Right ventricle myocardium superior (tissue), 1 donor: ENCODE results near the gene APBA2. TPM values are rescaled to one million over a fixed set of nuclear protein-coding genes. Genes with fewer than 3 reads are reported as not detected.

Source experiments
- ATAC-seq: fragments of 200-7000 bp; cut with Tn5 transposase; one replicate; pipeline ENCODE4 v1.9.1; 2020; ENCODE audit warnings: mild to moderate bottlenecking; ENCODE audit not compliant: poor library complexity
- DNase-seq: peaks from one replicate; pipeline ENCODE4 v3.0.0-alpha.2; 2020
- intact Hi-C: fragments of 100-400 bp; cut with DNase I; formaldehyde crosslinking; loops from one replicate; pipeline ENCODE4 v1.11.2; 2022
- total RNA-seq: library from RNA; stranded (reverse); fragmentation: NEBNext Ultra II Directional; extraction: Animal tissue kit (Norgen Biotek cat#: 25700); gene quantifications from one replicate; pipeline ENCODE4 v1.2.1, GENCODE V29; 2021
- donor health status: DM: no; HTN: yes; CAD: no; lungs with severe emphysema.

The APBA2 gene
- total RNA-seq, 1 donor from 2014 or later: 1.9 TPM

DNA sequence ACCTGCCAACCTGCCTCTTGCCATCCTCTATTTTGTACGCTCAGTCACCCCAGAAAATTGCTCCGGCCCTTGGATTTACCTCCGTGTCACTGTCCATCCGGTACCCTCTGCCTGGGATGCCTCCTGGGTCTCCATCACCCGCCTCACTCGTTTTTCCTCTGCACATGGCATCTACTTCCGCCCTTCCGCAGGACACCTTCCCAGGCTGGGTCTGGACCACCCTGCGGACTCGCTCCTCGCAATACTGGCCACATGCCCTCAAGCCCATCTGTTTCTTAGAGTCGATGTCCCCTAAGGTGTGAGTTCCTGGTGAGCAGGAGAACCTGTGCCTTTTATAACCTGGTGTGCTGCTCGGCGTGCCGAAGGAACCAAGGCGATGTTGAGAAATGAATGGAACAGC is 58.5 kb downstream of the APBA2 start:
- intact Hi-C loops: no loop called here
- no peak for ATAC-seq
- DNase-seq: no peak

DNA sequence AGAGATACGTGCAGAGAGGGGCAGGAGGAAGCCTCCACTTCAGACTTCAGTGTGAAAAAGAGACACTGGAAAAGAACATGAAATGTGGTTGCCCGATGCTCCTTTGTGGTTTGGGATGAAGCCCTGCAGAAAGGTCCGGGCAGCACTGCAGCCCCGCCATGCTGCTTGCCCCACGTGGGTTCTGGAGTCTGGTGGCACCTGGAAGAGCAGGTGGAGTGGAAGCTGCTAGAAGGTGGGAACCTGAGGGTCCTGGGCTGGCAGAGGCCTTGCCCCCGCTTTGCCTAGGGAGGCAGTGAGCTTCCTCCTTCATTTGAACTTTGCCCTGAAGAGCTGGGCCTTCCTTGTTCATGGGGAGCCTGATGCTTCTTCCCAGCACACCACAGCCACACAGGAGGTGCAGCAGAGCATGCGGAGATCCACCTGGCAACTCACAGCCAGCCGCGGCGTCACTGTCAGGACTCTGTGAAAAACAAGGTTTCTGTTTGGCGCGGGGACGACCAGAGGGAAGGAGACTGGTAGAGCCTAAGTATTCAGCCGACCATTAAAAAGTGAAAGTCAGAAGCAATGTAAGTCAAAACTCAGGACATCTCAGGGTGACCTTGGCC is 59.0 kb downstream of the APBA2 start:
- ATAC-seq (no peak), DNase-seq (no peak)
- intact Hi-C loops: no loop called here

DNA sequence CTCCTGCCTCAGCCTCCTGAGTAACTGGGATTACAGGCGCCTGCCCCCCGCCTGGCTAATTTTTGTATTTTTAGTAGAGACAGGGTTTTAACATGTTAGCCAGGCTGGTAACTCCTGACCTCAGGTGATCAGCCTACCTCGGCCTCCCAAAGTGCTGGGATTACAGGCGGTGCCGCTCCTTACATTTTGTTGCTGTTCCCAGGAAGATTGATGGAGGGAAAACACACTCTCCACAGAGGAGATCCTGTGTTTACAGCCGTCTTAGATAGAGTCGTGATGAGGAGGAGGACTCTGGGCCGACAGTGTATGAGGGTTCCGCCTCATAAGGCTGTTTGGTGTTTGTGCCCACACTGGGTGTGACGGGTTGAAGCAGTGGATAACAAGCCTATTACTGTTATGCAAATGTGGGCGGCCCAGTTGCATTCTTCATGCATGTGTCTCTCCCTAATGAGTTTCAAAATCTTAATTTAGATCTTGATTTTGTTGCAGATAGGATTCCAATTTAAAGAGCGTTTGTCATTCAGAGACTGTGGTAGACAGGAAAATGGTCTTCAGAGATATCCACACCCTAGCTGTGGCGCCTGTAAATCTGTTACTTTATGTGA is 60.0 kb downstream of the APBA2 start:
- no peak for ATAC-seq
- DNase-seq: no peak
- intact Hi-C loops: no loop called here

DNA sequence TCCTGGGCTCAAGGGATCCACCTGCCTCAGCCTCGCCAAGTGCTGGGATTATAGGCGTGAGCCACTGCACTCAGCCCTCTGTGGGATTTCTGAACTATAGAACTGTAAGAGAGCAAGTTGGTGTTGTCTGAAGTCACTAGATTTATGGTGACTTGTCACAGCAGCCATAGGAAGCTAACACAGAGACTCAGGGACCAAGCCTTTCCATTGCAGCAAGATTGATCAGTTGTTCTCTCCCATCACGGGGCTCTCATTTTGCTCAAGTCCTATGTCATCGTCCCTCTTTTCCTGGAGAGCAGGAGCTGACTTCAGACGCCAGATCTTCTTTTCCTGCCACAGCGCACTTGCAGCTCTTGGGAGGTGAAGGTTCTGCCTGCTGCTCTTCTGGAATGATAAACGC is 61.0 kb downstream of the APBA2 start:
- ATAC-seq (no peak), DNase-seq (no peak)
- intact Hi-C loops: no loop called here

DNA sequence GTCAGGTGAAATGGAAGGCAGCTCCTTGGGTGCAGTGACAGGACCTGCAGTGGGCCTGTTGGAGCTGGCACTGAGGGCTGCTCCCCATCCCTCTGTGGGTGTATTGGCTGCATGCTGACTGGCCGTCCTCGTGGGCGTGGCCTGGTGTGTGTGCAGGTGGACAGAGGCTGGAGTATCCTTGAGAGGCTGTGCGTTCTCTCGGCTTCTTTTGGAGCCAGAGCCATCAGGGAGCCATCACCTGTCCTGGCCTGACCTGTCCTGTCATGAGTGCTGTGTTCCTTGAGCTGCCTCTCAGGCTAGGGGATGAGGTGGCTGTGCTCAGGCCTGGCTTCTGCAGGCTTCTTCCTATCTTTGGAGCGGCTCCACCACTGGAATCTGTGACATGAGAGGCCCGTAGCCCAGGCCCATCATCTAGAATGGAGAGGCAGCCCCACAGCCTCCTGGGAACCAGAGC is 61.5 kb downstream of the APBA2 start:
- no peak for ATAC-seq
- intact Hi-C loops: no loop called here
- no peak for DNase-seq

DNA sequence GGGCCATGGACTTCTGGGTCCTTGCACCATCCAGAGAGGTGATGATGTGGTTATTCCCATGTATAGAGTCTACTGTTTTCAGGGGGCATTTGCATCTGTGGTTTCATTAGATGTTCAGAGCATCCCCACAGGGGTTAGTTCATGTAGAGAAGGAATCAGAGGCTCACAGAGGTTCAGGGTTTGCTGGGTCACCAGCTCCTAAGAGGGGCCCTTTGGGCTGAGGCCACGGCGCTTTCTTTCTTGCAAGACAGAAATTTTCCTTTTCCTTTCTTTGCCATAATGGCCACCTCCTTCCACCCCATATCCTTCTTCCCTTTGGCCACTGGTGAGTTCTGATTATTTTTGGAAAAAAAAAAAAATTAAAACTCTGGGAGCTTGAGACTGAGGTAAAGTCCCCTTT is 62.3 kb downstream of the APBA2 start:
- ATAC-seq: no peak
- intact Hi-C loops: no loop called here
- DNase-seq: no peak

DNA sequence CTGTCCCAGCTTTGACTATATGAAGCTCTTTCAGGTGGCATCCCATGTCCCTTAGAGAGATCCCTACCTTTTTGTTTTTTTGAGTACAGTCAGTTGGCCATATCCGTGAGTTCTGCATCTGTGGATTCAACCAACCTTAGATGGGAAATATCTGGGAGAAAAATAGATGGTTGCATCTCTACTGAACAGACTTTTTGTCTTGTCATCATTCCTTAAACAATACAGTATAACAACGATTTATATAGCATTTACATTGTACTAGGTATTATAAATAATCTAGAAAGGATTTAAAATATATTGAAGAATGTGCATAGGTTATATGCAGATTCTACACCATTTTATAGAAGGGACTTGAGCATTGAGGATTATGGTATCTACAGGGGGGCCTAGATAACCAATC is 65.1 kb downstream of the APBA2 start:
- ATAC-seq: no peak
- intact Hi-C loops: no loop called here
- DNase-seq: no peak

DNA sequence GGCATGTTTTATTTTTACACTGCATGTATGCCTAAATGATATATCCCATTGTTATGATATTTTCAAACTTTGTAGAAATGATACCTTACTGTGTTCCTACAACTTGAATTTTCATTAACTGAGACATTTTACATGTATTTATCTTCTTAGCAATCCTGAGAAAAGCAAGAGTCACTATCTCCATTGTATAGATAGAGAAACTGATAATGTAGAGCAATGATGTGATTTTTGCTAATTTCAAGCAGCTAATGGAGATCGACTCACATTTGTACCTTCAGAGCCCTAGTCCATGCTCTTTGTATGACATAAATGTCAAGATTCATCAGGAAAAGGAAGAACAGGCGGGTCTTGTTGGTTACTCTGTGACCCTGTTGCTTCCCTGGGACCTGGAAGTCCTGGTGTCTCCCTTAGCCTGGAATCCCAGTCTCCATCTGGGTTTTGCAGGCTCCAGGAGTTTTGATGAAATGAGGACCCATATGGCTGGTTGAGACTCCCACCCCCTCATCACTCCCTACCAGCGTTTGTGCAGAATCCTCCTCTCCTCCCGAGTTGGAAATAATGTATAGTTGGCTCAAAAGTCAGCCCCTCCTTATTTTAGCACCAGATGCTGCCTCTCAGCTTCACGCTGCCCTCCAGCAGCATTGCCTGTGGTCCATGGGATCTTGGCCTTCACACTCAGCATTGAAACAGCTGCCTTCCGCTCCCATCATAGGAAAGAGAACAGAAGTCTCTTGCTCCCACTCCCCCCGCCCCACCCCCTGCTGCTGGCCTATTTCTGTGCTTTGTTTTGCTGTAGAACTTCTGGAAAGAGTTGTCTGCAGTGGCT is 67.1 kb downstream of the APBA2 start:
- DNase-seq: no peak
- intact Hi-C loops: no loop called here
- no peak for ATAC-seq

DNA sequence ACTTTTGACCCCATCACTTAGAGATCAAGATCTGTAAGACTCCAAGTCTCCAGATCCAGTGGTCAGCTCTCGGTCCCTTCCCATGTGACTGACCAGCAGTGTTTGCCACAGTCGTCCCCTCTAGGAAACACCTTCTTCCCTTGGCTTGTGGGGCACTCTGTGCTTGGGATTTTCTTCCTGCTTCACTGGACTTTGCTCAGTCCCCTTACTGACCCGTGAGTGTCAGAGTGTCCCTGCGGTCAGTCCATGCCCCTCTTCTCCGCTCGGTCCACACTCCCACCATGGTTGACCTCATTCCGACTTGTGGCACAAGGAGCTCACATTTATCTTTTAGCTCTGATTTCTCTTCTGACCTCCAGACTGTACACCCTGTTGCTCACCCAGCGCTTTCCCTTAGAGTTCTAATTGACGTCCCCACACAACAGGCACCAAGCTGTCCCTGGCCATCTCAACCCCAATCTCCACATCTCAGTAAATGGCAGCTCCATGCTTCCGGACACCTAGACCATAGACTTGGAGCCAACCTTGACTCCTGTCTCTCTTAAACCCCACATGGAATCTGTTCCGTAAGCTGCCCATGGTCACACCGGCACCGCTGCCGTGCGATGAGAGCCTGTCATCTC is 67.9 kb downstream of the APBA2 start:
- intact Hi-C loops: no loop called here
- ATAC-seq (no peak), DNase-seq (no peak)

DNA sequence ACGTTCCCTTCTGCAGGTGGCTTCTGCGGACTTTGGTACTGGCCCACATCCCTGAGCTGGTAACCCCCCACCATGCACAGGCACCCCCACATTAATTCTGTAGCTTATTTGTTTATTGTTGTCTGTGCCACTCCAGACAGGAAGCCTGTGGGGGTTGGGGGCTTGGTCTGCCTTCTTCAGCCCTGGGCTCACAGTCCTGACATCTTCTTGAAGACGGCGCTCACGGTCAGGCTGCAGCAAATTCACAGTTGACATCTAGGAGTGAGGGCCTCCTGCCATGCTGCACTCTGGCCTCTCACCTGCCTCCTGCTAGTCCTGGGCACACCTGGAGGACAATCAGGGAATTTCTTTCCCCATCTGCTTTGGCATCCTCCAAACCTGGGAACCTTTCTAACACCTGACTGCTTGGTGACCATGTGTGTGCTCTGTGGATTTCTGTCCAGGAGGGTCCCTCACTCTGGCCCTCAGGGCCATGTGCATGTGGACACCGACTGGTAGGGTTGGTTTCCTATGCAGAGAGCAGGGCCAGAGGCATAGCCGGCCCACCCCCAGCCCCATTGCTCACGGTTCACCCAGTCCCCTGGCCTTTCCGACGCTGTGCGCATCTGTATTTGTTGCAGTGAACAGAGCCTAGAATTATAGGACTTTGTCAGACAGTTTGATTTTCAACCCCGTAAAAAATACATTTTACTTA is 68.8 kb downstream of the APBA2 start:
- ATAC-seq (no peak), DNase-seq (no peak)
- intact Hi-C loops: no loop called here

DNA sequence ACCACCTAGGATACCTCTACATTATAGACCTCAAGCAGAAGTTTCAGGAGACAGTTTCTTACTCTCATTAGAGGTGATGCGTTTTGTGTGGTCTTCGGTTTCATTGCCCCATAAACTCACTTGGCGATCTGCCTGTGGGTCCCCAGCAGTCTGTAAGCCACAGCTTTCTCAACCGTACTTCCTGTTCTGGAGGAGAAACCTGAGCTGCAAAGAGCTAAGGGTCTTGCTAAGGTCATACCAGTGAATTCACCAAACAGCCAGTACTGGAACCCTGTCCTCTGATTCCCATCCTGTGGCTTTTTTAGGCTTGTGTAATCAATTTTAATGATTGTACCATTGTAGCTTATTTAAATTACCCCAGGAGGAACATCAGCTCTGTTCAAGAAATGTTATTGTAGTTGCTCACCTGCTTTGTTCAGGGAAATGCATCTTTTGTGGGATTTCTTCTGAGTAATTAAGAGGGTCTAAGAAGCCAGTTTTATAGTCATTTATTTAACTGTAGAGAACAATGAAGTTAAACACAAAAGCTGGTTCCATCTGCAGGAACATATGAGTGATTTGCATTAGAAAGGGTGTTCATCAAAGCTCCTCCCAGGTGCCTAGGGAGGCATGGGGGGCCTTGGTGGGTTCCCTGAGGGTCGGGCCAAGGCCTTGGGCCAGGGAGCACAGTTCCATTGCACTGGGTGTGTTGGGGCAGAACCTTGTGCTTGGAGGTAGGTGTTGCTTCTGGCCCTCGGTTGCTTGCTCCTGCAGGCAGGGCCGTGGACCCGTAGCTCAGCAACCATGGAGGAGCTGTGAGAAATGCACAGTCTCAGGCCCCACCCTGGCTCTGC is 69.6 kb downstream of the APBA2 start:
- DNase-seq (no peak), ATAC-seq (no peak)
- intact Hi-C loops: no loop called here

DNA sequence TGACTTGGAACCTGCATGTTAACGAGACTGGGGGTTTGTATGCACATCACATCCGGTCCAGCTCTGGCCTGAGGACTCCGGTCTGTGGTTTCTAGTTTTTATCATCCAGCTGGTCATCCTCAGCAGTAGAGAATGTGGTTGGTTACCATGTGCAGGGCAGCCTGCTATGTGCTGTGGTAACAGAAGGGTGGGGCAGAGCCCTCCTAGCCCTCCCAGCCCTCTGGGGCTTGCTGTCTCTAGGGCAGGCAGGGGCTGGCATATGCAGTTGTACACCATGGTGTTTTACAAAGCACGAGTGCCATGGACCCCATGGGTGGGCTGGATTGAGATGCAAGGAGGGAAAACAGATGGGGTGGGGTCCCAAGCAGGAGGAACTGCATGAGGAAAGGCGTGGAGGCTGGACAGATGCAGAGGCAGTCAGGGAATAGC is 70.2 kb downstream of the APBA2 start:
- no peak for ATAC-seq
- intact Hi-C loops: no loop called here
- no peak for DNase-seq

DNA sequence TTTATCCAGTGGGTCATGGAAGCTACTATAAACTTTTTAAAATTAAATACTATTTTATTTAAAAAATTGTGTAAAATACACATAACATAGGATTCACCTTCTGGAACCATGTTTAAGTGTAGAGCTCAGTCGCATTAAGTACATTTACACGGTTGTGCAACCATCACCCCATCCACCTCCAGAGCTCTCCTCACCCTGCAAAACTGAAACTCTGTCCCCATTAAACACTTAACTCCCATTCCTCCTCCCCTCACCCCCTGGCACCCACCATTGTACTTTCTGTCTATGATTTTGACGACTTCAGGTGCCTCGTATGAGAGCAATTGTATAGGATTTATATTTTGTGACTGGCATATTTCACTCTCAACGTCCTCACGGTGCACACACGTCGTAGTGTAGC is 70.7 kb downstream of the APBA2 start:
- DNase-seq (no peak), ATAC-seq (no peak)
- intact Hi-C loops: no loop called here

DNA sequence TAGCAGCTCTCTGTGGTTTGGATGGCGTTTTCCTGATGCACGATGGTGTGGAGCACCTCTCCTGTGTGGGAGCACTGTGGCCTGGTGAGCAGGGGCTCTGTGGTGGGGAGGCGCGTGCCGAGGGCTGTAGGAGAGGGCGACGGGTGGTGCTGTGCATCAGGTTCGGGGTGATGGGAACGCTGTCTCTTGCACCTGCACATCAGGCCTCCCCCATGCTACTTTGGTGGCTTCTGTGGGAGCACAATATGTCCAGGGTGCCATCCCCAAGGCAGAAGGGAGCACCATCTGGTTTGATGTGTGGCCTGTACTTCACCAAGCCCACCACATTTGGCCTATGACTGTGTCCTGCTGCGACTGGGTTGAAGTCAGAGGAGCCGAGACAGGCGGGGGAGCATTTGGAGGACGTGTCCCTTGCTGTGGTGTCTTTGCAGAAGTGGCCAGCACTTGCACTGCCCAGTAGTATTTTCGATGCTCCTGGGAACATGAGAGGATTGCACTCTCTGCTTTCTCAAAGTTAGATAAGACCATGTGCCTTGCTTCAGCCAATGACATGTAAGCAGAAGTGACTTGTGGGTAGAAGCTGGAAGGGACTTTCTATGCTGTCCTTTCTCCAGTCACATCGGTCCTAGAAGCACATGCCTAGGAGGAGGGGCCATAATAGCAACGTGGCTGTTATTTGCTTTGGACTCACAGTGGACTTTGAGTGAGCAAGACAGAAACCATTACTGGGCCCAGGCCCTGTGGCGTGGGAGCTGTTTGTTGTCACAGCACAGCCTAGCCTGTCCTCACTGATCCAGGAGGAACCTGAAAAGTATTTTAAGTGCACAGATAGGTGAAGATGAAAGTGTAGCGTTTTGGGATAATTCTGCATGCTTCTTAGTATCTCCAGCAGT is 72.1 kb downstream of the APBA2 start:
- ATAC-seq (no peak), DNase-seq (no peak)
- intact Hi-C loops: no loop called here

DNA sequence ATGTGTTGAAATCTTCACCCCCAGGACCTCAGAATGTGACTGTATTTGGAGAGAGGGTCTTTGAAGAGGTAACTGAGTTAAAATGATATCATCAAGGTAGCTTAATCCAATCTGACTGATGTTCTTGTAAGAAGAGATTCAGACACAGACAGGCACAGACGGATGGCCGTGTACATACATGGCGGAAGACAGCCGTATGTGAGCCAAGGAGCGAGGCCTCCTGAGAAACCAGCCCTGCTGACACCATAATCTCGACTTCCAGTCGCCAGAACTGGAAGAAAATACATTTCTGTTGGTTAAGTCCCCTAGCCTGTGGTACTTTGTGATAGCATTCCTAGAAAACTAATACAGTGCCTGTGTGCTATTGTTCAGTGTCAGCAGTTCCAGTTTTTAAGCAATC is 73.6 kb downstream of the APBA2 start:
- intact Hi-C loops: no loop called here
- ATAC-seq (no peak), DNase-seq (no peak)

DNA sequence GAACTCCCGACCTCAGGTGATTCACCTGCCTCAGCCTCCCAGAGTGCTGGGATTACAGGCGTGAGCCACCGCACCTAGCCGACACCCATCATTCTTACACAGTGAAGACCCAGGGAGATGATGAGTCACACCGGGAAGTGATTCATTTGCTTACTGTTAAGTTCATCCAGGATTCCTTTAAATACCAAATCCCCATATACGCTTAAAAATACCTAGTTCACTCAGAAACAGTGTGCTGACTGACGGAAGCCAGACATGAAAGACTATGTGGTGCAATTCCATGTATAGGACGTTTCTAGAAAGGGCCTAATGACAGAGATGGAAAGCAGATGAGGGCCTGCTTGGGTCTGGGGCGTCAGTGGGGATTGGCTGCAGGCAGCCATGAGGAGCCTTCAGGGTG is 75.2 kb downstream of the APBA2 start:
- no peak for DNase-seq
- intact Hi-C loops: no loop called here
- no peak for ATAC-seq

DNA sequence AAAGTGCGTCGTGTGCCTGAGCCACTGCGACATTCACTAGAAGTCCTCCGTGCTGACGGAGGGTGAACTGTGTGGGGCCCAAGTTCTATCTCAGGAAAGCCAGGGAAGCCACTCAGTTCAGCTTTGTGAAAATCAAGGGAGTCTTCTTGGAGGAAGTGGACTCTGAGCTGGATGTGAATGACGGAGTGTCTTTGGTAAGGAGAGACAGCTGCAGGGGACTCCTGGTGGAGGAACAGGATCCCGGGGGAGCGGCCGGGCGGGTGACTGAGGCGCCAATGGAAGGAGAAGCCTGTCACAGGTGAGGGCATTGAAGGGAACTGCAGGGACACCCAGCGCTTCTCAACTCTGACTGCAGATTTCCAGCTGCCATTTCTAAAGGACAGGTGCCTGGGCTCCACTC is 75.6 kb downstream of the APBA2 start:
- ATAC-seq: no peak
- DNase-seq: no peak
- intact Hi-C loops: no loop called here
